ENCODE results near the gene EMC1.
"Not testable (repeated sequence)": the region's sequence is repeated elsewhere in the genome, so short reads cannot be mapped to it uniquely, and the experiment has no call there.

The EMC1 gene

DNA sequence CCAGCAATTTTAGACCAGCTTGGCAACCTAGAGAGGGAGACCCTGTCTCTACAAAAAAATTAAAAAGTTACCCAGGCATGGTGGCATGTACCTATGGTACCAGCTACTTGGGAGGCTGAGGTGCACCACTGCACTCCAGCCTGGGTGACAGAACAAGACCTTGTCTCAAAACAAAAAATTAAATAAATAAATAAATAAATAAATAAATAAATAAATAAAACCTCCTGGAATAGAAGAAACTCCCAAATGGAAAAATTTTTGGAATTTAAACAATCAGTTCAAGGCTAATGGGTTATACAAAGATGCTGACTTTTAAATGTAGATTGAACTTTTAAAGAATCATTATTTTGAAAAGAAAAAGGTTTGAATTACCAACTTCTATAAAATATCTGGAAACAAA lies 63.5 kb downstream of the EMC1 start:
- DNase-seq = no peak

DNA sequence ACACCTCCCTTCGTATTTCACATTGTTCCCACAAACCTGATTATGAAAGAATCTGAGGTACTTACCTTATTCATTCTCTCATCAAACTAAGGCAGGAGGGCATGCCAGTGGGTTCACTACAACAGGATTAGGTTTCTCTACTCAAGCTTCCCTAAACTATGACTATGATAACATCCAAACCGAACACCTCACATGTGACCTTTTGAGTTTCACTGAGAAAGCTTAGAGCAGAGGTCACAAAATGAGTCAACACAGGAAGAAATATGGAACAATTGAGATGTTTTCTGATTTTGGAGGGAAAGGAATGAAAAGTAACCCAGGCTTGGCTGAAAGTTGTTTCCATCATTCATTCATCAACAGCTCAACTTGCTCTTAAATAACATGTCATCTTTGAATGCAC lies 65.3 kb downstream of the EMC1 start:
- peak in 1 of 5 donors; percentile 22 for DNase-seq

DNA sequence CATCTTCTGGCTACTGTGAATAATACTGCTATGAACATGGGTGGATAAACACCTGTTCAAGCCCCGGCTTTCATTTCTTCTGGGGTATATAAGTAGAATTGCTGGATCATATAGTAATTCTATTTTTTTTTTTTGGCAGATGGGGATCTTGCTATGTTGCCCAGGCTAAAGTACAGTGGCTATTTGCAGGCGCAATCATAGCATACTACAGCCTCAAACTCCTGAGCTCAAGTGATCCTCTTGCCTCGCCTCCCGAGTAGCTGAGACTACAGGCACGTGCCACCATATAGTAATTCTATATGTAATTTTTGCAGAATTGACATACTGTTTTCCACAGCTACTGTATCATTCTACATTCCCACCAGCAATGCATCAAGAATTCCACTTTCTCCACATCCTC lies 69.1 kb downstream of the EMC1 start:
- no peak for DNase-seq

DNA sequence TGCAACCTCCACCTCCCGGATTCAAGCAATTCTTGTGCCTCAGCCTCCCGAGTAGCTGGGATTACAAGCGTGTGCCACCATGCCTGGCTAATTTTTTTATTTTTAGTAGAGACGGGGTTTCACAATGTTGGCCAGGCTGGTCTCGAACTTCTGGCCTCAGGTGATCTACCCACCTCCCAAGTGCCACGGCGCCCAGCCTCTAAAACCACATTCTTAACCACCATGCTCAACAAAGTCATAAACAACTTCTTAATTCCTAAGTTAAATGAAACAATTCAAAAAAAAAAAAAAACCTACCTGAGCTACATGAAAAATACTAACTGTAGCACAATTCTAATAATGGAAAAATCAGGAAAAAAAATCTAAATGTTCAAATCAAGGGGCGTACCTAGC lies 71.1 kb downstream of the EMC1 start:
- DNase-seq = not testable (repeated sequence)

DNA sequence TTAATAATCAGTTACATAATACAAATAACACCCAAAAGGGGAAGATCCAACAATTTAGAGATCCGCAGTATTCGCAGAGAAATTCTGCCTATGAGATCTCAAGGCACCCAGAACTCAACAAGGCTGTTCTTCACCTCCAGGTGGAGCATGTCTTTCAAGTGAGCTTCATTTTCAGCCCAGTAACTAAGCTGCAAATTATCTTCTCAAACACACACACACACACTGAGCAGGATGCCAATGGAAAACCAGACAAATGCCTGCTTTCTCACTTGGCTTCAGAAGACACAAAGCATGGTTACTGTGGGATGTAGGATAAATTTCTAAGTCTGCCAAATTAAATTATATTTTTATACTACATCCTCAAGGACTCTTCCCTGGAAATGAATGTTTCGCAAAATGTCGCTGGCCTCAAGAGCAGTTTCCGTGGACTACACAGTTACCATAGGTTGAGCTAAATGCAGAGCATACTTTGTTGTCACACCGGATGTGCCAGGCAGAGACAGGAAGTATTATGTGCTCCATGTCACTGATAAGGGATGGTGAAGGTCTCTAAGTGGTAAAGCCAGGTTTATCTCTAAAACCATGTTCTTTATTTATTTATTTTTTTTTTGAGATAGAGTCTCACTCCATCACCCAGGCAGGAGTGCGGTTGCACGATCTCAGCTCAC lies 71.6 kb downstream of the EMC1 start:
- DNase-seq = peak in 2 of 5 donors; percentile 15 to 60

DNA sequence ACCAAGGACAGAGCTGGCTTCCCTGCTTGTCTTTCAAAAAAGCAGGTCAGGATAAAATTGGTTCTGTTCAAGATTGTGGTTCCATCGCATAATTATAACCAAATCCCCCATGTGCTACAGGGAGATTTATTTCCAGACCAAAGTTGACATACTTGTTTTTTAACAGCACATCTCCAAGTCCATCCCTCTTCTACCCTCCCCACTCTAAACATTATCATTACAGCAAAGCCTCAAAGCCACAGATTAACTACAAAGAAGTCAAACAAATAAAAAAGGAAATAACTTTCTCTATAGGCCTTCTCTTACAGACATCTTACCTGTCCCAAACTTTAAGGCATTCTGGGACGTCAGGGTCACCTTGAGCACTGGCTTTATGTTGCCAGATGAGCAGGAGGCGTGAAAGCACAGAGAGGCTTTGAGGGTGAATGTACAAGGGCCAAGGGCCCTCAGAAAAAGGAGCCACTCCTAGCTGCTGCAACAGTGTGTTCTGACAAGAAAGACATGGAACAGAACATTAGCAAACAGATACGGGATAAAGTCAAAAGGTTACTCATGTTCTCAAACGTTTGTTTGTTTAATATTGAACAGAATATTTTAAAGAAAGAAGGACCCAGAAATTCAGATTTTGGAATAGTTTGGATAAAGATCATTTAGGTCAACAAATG lies 72.5 kb downstream of the EMC1 start:
- DNase-seq = no peak

DNA sequence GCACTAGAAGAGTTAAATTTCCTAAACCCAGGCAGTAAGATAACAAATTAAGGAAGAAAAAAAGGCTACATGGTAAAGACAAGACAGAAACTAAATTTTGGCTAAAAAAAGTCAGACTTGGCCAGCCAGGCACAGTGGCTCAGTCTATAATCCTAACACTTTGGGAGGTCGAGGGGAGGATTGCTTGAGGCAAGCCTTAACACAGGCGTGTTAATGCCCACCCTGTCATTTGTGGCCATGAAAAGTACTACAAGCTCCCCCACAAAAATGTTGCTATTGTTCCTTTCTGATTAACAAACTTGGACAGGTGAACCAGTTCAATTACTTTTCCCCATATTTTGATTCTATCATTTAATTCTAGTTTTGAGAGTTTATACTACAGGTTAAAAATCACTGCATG lies 73.5 kb downstream of the EMC1 start:
- DNase-seq = no peak

DNA sequence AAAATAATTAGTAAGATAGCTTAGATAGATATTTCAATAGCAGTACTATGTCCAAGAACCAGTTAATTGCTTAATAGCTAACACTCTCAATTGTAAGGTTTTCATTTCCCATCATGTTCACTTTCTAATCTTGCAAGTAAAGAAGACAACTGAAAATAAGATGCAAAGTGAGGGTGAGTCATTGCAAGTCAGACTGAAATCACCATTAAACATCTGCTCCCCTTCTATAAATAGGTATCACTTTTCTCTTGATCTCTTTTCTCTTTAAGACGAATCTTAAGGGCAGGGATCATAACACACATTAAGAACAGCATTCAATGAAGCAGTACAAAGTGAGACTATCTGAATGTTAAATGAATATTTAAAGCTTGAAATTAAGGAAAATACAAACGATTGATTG lies 81.7 kb downstream of the EMC1 start:
- DNase-seq = no peak

DNA sequence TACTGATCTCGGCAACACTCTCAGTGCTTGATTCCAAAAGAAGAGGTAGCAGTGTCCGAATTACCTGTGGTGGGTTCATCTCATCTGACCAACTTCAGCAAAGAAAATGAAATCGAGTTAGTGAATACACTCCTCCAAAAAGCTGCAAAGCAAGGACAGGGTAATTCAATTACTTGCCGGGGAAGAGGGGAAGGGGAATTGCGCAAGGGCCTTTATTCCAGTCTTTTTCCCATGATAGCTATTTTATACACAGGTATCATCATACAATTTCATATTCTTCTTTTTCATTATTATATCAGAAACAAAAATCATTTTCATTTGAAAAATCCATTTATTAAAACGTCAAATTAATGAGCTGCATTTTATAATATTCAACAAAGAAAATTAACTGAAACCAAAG lies 84.2 kb downstream of the EMC1 start:
- DNase-seq = no peak

DNA sequence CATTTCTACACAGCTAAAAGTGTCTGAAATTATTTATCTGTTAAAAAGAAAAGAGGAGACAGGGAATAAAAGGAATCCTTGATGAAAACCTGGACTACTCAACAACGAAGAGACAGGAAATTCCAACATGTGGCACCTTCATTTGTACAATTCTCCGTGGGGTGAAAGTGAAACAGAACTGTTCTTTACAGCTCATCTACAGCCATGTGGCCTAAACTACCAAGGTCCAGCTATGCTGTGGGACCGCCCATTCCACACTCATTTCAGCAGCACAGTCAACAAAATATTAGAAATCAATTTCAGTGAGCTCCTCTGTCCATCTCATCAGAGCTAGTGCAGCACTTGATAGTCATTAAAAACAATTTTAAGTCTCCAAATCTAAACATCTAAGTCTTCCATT lies 85.3 kb downstream of the EMC1 start:
- DNase-seq = no peak

Measured in T-helper 1 cell (primary cell).